Hepatocyte (in vitro differentiated cells): ENCODE data around the gene SPATA6L.

ENCODE experiments used
- CTCF ChIP-seq: fragments of 200-600 bp; sonication (generic); IDR thresholded peaks from 2 replicates; pipeline ENCODE4 v1.5.1; 2016; ENCODE audit warnings: antibody characterized with exemption, mild to moderate bottlenecking; ENCODE audit not compliant: poor library complexity
- EZH2phosphoT487 ChIP-seq: fragments of 200-600 bp; sonication (generic); IDR thresholded peaks from one replicate; pipeline ENCODE4 v1.6.1; 2018; ENCODE audit warnings: antibody characterized with exemption, mild to moderate bottlenecking, low read depth, moderate library complexity; ENCODE audit not compliant: unreplicated experiment, severe bottlenecking

DNA sequence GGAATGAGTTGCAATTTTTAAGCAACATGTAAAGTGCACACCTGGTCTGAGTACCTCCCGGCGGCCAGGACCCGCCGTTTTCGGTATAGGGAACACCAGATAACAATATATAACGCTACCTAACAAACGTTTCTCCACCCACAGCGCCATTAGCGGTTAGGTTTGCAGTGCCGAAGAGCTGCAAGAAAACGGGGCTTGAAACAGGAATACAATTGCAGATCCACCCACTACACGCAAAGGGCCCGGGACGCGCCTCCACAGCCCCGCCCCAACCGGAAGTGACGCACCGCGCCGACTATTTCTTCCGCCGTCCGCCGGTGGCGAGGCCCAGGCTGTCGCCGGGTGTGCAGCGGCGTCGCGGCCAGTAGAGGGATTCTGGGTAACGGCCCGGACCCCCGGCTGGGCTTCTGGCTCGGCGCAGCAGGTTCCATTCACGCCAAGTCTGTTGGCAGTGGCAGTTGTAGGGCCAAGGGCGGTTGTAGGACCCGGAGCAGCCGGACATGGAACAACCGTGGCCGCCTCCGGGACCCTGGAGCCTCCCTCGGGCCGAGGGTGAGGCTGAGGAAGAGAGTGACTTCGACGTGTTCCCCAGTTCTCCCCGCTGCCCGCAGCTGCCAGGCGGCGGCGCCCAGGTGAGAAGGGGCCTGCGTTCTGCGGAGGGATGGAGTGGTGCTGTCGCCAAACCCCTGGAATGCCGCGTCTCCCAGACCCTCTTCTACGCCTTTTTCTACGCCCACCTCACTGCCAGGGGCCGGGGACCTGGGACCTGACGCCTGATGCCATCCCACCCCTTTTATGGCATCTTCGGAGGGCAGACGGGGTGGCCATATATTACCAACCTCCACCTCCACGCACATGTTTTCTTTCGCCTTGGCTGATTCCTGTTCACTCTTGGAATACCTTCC lies 13.2 kb upstream of the SPATA6L start, which contains the start of gene CDC37L1:
- TF ChIP-seq CTCF (peak; percentile 44), EZH2phosphoT487 (no peak)
